CD14-positive monocyte (primary cell): Measurements from ENCODE around the gene STMND1. TPM values are rescaled to one million over a fixed set of nuclear protein-coding genes. Genes with fewer than 3 reads are reported as not detected.

ENCODE experiments used
- DNase-seq, 3 donors: peaks; one replicate each; pipeline ENCODE4 v3.0.0-alpha.2; 2011 to 2022
- H2AFZ ChIP-seq: 2 replicates; pipeline ENCODE4 v1.6.0; 2012; ENCODE audit warnings: mild to moderate bottlenecking, low read depth, low read length, inconsistent platforms; ENCODE audit not compliant: insufficient read depth, poor library complexity, severe bottlenecking
- H3K27ac ChIP-seq, 2 donors: 1 replicate in 1 of 2; 2 replicates in 1 of 2; pipeline ENCODE4 v1.5.1; 2012 to 2013; ENCODE audit warnings: low read length in 2 of 2, control low read depth in 1 of 2, inconsistent platforms in 1 of 2, low read depth in 1 of 2, mild to moderate bottlenecking in 1 of 2
- H3K27me3 ChIP-seq, 2 donors: one replicate each; pipeline versions ENCODE4 v1.6.0 to v1.6.1; 2011 to 2013; ENCODE audit warnings: low read length in 2 of 2; ENCODE audit not compliant: control insufficient read depth in 2 of 2, insufficient read depth in 2 of 2
- H3K36me3 ChIP-seq, 2 donors: replicated peaks in 1 of 2; 1 replicate in 1 of 2; 2 replicates in 1 of 2; pipeline versions ENCODE4 v1.5.1 to v1.6.1; 2012 to 2013; ENCODE audit warnings: low read length in 2 of 2, control low read depth in 1 of 2, inconsistent platforms in 1 of 2, mild to moderate bottlenecking in 1 of 2; ENCODE audit not compliant: insufficient read depth in 2 of 2, control insufficient read depth in 1 of 2
- H3K4me1 ChIP-seq, 2 donors: 1 replicate in 1 of 2; 2 replicates in 1 of 2; pipeline versions ENCODE4 v1.5.1 to v1.6.1; 2012 to 2013; ENCODE audit warnings: low read length in 2 of 2, control low read depth in 1 of 2, inconsistent platforms in 1 of 2, mild to moderate bottlenecking in 1 of 2, moderate library complexity in 1 of 2; ENCODE audit not compliant: insufficient read depth in 2 of 2, control insufficient read depth in 1 of 2
- H3K4me2 ChIP-seq: replicated peaks from 2 replicates; pipeline ENCODE3; 2012; ENCODE audit warnings: low read length, moderate library complexity, mild to moderate bottlenecking; ENCODE audit not compliant: poor library complexity, severe bottlenecking; ENCODE audit errors: extremely low read depth
- H3K4me3 ChIP-seq, 3 experiments: fragments of 200-600 bp in 1 of 3; sonication (generic) in 1 of 3; replicated peaks in 1 of 3; 1 replicate in 2 of 3; 2 replicates in 1 of 3; pipeline ENCODE4 v1.5.1; 2011 to 2013; ENCODE audit warnings: low read length in 3 of 3, mild to moderate bottlenecking in 3 of 3, control low read depth in 2 of 3, low read depth in 2 of 3, inconsistent platforms in 1 of 3, moderate library complexity in 1 of 3
- H3K79me2 ChIP-seq: 2 replicates; pipeline ENCODE4 v1.6.0; 2012; ENCODE audit warnings: mild to moderate bottlenecking, control low read depth, inconsistent platforms, low read length, moderate library complexity; ENCODE audit not compliant: insufficient read depth
- H3K9ac ChIP-seq: 2 replicates; pipeline ENCODE4 v1.6.0; 2017; ENCODE audit warnings: low read length, mild to moderate bottlenecking; ENCODE audit not compliant: insufficient read depth, poor library complexity, severe bottlenecking
- H3K9me3 ChIP-seq, 2 donors: replicated peaks in 1 of 2; 1 replicate in 1 of 2; 2 replicates in 1 of 2; pipeline versions ENCODE4 v1.5.1 to v1.6.1; 2012 to 2013; ENCODE audit warnings: low read length in 2 of 2, control low read depth in 1 of 2; ENCODE audit not compliant: control insufficient read depth in 1 of 2, insufficient read depth in 1 of 2
- H4K20me1 ChIP-seq: 2 replicates; pipeline ENCODE4 v1.6.0; 2012; ENCODE audit warnings: mild to moderate bottlenecking, low read length, control low read depth, moderate library complexity; ENCODE audit not compliant: insufficient read depth
- H3K27ac Mint-ChIP-seq, 7 donors: one replicate each; pipeline ENCODE4 v1.8.0; 2020; ENCODE audit warnings: mild to moderate bottlenecking in 7 of 7, mixed read lengths in 7 of 7, moderate library complexity in 6 of 7, inconsistent platforms in 2 of 7
- H3K27me3 Mint-ChIP-seq, 3 donors: one replicate each; pipeline ENCODE4 v1.8.0; 2021 to 2022; ENCODE audit warnings: low read depth in 3 of 3, mild to moderate bottlenecking in 3 of 3, mixed read lengths in 3 of 3, moderate library complexity in 3 of 3, inconsistent platforms in 1 of 3
- H3K36me3 Mint-ChIP-seq, 2 donors: one replicate each; pipeline ENCODE4 v1.8.0; 2020; ENCODE audit warnings: mixed read lengths in 2 of 2, inconsistent platforms in 1 of 2, mild to moderate bottlenecking in 1 of 2
- H3K4me1 Mint-ChIP-seq: one replicate; pipeline ENCODE4 v1.8.0; 2020; ENCODE audit warnings: mild to moderate bottlenecking, mixed read lengths
- H3K4me3 Mint-ChIP-seq, 2 donors: one replicate each; pipeline ENCODE4 v1.8.0; 2020; ENCODE audit warnings: mild to moderate bottlenecking in 2 of 2, mixed read lengths in 2 of 2, moderate library complexity in 1 of 2
- H3K9me3 Mint-ChIP-seq, 7 donors: one replicate each; pipeline ENCODE4 v1.8.0; 2020 to 2022; ENCODE audit warnings: mixed read lengths in 7 of 7, mild to moderate bottlenecking in 6 of 7, moderate library complexity in 6 of 7, inconsistent platforms in 2 of 7
- CTCF ChIP-seq: fragments of 200-600 bp; IDR thresholded peaks from one replicate; pipeline ENCODE4 v1.8.0; 2022; ENCODE audit warnings: antibody characterized with exemption, mild to moderate bottlenecking
- WGBS: methylation state at CpG from one replicate; pipeline ENCODE4 v1.1.5; 2013; ENCODE audit warnings: missing lambda C conversion rate; ENCODE audit not compliant: insufficient coverage; 5-methylcytosine and 5-hydroxymethylcytosine counted together
- intact Hi-C, 2 donors: fragments of 100-400 bp; cut with micrococcal nuclease; formaldehyde crosslinking; loops; one replicate each; pipeline versions ENCODE4 v1.15.0 to v1.15.1; 2023
- polyA plus RNA-seq, 3 donors: library from polyadenylated mRNA; depleted of rRNA in 1 of 3; unstranded in 2 of 3; stranded (reverse) in 1 of 3; fragments of 300-500 nt in 2 of 3; fragments of >200 nt in 1 of 3; fragmentation: Illumina TruSeq in 2 of 3; gene quantifications; 1 replicate in 2 of 3; 2 replicates in 1 of 3; pipeline ENCODE4 v1.2.3, GENCODE V29; 2012 to 2021

The STMND1 gene
- polyA plus RNA-seq, 3 donors: not detected

- Mint-ChIP-seq H3K4me3 (peak overlapping the region in 1 of 2 donors; percentile 21), H3K27ac (no peak overlapping the region), H3K27me3 (peaks cover 32 to 40% (median 32%) of the 10 kb centered on the region in 3 donors), H3K36me3 (no peaks in the 10 kb centered on the region), H3K9me3 (peaks cover 0 to 6% (median 3%) of the 10 kb centered on the region in 7 donors), H3K4me1 (peaks cover 18% of the 10 kb centered on the region)
- H3K27me3 ChIP-seq: peaks cover 39 to 48% of the 10 kb centered on the region in 2 donors
- WGBS: 75% methylated on average over 2 of the region's 5 CpGs
- intact Hi-C loops: no loop called here
- no peak for TF ChIP-seq CTCF
- no peaks in the 10 kb centered on the region for H3K9me3 ChIP-seq
- DNase-seq: no peak
- H3K4me2 ChIP-seq: no peak overlapping the region
- H3K4me1 ChIP-seq: peaks cover 19 to 21% of the 10 kb centered on the region in 2 donors
- H3K9ac ChIP-seq: no peak overlapping the region
- no peaks in the 10 kb centered on the region for H4K20me1 ChIP-seq
- no peaks in the 10 kb centered on the region for H3K36me3 ChIP-seq
- H3K27ac ChIP-seq: no peak overlapping the region
- no peaks in the 10 kb centered on the region for H3K79me2 ChIP-seq
- no peak overlapping the region for H3K4me3 ChIP-seq
- H2AFZ ChIP-seq: no peak overlapping the region
These were observed 2.3 kb upstream of the STMND1 start for GRCh38 chr6:17099401-17100059.

- H2AFZ ChIP-seq: no peak overlapping the region
- H3K4me2 ChIP-seq: peak overlapping the region; percentile 73
- peaks cover 0 to 6% (median 3%) of the 10 kb centered on the region in 7 donors for H3K9me3 Mint-ChIP-seq
- no peak for DNase-seq
- H3K27ac Mint-ChIP-seq: peak overlapping the region in 1 of 7 donors; percentile 62
- intact Hi-C loops: no loop called here
- no CpG with 5 or more reads among the region's 1 CpG for WGBS
- H3K4me3 ChIP-seq: peak overlapping the region in 1 of 3 experiments; percentile 70
- peaks cover 18% of the 10 kb centered on the region for H3K4me1 Mint-ChIP-seq
- H4K20me1 ChIP-seq: no peaks in the 10 kb centered on the region
- peaks cover 32 to 40% (median 32%) of the 10 kb centered on the region in 3 donors for H3K27me3 Mint-ChIP-seq
- H3K9me3 ChIP-seq: no peaks in the 10 kb centered on the region
- H3K79me2 ChIP-seq: no peaks in the 10 kb centered on the region
- no peaks in the 10 kb centered on the region for H3K36me3 Mint-ChIP-seq
- peaks cover 41 to 46% of the 10 kb centered on the region in 2 donors for H3K27me3 ChIP-seq
- H3K4me1 ChIP-seq: peaks cover 19 to 21% of the 10 kb centered on the region in 2 donors
- no peak overlapping the region for H3K9ac ChIP-seq
- peak overlapping the region in 1 of 2 donors; percentile 30 for H3K4me3 Mint-ChIP-seq
- no peak for TF ChIP-seq CTCF
- H3K27ac ChIP-seq: no peak overlapping the region
- no peaks in the 10 kb centered on the region for H3K36me3 ChIP-seq
These were observed 1.0 kb upstream of the STMND1 start for GRCh38 chr6:17100806-17101205.
